GM23248 (cell line): ENCODE results near the gene TEX101.

Experiments
- EZH2 ChIP-seq: fragments of 200-600 bp; sonication (generic); IDR thresholded peaks from 2 replicates; pipeline ENCODE4 v1.6.1; 2018; ENCODE audit warnings: antibody characterized with exemption, mild to moderate bottlenecking; ENCODE audit not compliant: insufficient read depth, poor library complexity, severe bottlenecking
- EZH2phosphoT487 ChIP-seq: fragments of 200-600 bp; sonication (generic); IDR thresholded peaks from 2 replicates; pipeline ENCODE4 v1.6.1; 2018; ENCODE audit warnings: antibody characterized with exemption, moderate library complexity, mild to moderate bottlenecking, low read depth; ENCODE audit not compliant: insufficient read depth

DNA sequence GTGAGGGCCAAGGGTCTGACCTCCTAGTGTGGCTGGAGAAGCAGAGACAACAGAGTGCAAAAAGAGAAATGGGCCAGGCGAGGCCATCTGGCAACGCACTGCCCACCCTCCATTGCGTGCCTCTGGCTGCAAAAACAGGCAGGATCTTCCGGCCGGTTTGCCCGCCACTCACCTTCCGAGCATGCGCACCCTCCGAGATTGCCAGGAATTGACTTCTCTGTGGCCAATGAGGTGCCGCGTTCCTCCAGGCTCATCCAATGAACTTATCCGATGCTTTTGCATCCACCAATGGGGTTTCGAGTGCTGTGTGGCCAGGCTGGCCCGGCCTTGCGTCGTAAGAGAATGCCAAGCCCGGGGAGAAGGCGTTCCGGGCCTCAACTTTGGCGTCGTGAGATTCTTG is at the start of gene TEX101:
- TF ChIP-seq EZH2 (no peak), EZH2phosphoT487 (no peak)
